GM18526 (cell line): ENCODE results near the gene HEATR5B.

Experiments used
- POLR2A ChIP-seq: IDR thresholded peaks from 3 replicates; pipeline ENCODE4 v1.6.1; 2011; ENCODE audit not compliant: insufficient read length; ENCODE audit errors: extremely low read depth

Gene HEATR5B

DNA sequence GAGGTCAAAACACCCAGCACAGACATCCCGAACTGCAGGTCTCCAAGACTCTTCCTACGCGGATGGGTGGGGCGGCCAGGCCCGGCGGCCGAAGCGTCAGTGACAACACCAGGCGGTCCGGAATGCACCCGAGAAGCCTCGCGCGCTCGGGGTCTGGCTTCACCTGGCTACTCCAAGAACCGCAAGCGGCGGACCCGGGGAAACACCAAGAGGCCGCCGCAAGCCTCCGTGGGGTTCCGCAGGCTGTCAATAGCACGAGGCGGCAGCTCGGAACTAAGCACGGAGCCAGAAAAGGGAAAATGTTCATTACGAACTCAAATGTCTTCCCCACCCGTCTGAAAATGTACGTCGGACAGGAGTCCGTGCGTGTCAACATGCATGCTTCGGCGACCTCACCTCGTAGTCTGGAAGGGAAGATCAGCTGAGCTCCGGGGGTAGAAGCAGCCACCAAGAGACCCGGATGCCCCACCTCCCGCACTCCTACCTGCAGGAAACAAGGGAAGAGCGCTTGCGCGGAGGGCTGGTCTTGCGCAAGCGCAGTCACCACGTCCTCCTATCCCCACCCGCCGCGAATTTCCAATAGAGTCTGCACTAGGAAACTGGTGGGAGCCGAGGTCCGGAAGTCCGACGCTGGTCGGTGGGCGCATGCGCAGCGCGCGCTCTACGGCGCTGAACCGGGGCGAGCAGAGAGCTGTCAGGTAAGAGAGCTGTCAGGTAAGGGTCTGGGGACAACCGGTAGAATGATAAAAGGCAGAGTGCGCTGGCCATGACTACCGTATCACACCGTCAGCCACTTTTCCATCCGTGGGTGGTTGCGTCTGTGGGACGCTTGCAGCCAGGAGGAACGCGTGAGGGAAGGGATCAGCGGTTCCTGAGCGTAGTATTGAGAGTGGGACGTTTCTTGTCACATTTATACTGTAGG, at the start of gene HEATR5B, which contains the start of gene GPATCH11:
TSS of gene HEATR5B (minus strand) at position 500 of the 922 bp plus-strand sequence. CDS start 958 bp downstream, outside the sequence.
TSS of gene GPATCH11 (plus strand) at position 646 of the 922 bp plus-strand sequence. CDS start 3,864 bp downstream, outside the sequence.
- peak; percentile 74 for TF ChIP-seq POLR2A

DNA sequence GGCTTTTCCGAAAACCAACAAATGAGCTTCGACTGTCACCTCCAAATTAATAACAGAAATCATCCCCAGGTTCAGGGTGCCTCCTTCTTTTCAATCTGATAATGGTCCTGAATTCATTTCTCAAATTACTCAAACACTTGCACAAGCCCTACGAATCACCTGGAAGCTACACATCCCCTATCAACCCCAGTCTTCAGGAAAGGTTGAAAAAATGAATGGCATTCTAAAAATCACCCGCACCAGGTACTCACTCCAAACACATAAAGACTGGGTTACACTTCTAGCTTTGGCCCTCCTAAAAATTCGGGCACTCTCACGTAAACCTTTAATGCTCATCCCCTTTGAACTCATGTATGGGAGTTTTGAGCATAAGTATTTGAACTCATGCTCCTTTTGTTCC, 48.7 kb upstream of the HEATR5B start:
- TF ChIP-seq POLR2A, result no peak

GRCh38 chr2:37125416-37125815, 41.2 kb upstream of the HEATR5B start:
- TF ChIP-seq POLR2A, result no peak

GRCh38 chr2:37119157-37119556, 35.0 kb upstream of the HEATR5B start:
- TF ChIP-seq POLR2A, result no peak

DNA sequence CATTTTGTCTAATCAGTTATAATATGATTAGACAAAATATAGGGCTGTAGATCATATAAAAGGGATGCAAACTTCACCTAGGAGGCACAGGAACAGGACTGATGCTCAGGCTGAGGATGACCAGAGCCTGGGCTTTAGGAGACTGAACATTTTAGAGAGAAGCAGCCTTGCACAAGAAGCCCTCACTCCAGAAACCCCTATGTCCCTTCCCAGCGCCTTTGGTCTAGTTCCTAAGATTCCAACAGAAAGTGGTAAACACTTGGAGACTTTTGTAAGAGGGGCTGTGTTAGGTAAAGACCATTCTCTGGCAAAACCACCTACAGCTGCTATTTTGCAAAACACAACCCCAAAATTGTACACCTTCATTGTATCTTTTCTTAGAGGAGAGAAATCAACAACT, 33.4 kb upstream of the HEATR5B start:
- TF ChIP-seq POLR2A, result no peak

DNA sequence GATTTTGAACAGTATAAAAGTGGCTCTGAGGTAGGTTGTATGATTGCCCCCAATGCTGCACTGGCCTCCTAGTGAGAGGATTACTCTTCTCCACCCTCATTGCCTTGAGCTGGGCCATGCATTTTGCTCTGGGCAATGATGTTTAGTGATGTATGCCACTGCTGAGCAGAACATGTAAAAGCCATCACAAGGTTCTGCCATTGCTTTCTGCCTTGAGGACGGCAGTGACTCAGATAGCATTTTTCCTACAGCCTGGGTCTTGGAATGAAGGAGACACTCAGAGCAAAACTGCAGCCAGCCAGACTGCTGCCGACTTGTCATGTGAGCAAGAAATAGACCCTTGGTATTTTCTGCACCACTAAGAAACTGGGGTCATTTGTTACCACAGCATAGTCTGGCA, 27.8 kb upstream of the HEATR5B start:
- TF ChIP-seq POLR2A, result no peak

- no peak for TF ChIP-seq POLR2A
These were observed 26.4 kb upstream of the HEATR5B start for GRCh38 chr2:37110306-37111212.

- TF ChIP-seq POLR2A, result no peak
These were observed 25.4 kb upstream of the HEATR5B start for GRCh38 chr2:37109523-37109922.

GRCh38 chr2:37105150-37105549, 21.0 kb upstream of the HEATR5B start:
- no peak for TF ChIP-seq POLR2A

GRCh38 chr2:37104178-37104577, 20.0 kb upstream of the HEATR5B start:
- TF ChIP-seq POLR2A, result no peak

DNA sequence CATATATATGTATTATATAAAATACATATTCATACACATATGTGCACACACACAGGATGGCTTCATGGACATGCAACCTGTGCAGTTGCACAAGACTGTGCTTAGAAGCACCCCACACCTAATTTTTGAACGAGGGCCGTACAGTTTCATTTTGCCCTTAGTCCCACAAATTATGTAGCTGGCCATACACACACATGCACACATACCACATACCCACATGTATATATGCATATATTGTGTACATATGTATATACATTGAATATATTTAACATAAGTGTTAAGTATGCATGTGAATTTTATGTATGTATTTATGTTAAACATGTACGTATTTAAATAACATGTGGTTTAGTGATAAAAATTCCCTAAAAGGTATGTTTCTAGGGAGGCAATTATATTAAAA, 18.4 kb upstream of the HEATR5B start:
- no peak for TF ChIP-seq POLR2A

DNA sequence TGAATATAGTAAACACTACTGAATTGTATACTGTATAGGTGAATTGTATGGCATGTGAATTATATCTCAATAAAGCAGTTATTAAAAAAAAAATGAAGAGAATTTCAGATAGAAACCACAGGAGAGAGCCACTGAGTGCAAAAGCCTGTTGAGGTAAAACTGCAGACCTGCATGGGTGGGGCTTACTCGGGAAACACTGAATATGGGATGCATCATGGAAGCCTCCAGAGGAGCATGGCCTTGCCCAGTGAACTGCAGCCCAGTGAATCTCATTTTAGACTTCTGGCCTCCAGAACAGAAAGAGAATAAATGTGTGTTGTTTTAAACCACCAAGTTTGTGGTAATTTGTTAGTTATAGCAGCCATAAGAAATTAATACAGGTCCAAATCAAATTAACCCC, 15.9 kb upstream of the HEATR5B start:
- TF ChIP-seq POLR2A, result no peak

DNA sequence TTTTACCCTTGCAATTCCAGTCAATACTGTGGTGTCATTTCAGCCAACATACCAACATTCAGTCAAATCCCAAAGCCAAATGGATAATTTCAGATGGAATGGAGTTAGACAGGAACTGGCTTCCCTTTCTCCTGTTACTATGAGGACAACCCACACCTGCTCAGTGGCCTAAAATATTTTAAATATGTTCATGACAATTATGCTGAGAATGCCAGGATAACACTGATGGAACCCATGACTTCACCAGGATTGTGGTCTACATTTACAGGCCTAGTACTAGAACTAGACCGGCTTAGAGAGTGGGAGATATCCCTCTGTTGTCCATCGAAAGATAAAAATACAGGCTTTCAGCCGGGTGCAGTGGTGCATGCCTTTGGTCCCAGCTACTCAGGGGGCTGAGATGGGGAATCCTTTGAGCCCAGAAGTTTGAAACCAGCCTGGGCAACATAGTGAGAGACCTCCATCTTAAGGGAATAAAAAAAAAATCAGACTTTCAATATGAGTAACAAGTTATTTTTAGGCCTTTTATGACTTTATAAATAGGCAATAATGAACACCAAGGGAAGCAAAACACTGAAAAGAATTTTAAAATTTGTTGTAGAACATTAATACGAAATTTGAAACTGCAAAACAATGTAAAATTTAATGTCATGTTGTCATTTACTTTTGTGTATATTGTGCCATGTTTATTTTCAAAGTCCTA, 14.4 kb upstream of the HEATR5B start:
- no peak for TF ChIP-seq POLR2A

- TF ChIP-seq POLR2A, result no peak
These were observed 12.4 kb upstream of the HEATR5B start for GRCh38 chr2:37096568-37096967.

DNA sequence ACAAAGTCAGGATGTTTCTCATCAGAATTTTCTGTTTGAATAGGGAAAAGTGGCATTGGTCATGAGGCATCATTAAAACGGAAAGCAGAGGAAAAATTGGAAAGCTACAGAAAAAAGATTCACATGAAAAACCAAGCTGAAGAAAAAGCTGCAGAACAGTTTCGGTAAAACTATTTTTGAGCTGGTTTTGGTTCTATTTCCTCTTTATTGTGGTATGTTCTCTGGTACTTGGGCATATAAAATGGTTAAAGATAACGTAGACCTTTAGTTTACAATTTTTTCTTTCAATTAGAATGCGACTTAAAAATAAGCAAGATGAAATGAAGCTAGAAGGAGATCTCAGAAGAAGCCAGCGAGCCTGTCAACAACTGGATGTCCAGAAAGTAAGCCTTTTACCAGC, 7.7 kb upstream of the HEATR5B start:
- TF ChIP-seq POLR2A, result no peak
